IMR-90 (cell line): ENCODE results near the gene ABCA12. TPM values are rescaled to one million over a fixed set of nuclear protein-coding genes. Genes with fewer than 3 reads are reported as not detected.

Experiments used
- polyA plus RNA-seq, 3 experiments: library from polyadenylated mRNA; depleted of rRNA; stranded (reverse); fragments of >200 nt; gene quantifications; 2 replicates each; pipeline ENCODE4 v1.2.3, GENCODE V29; 2012; ENCODE audit warnings: low replicate concordance in 1 of 3
- total RNA-seq: library from RNA; depleted of rRNA; stranded (reverse); fragments of >200 nt; gene quantifications from 2 replicates; pipeline ENCODE4 v1.2.3, GENCODE V29; 2012; rRNA removed

Gene ABCA12
- total and polyA plus RNA-seq, 2 of the 4 experiments (the other 2 are of a cell fraction): under 0.01 TPM; not detected in 1

Other genes with a start within 250 kb of the ABCA12 start
- gene ATIC, start 173.4 kb upstream of the ABCA12 start, total RNA-seq: 29.4 and 30.5 TPM in 2 replicates
- 96.8 and 101 TPM in 2 replicates for gene ATIC, start 173.4 kb upstream of the ABCA12 start, polyA plus RNA-seq (2012; rRNA removed)